ENCODE results near the gene MEI4. TPM values are rescaled to one million over a fixed set of nuclear protein-coding genes. Genes with fewer than 3 reads are reported as not detected.

Gene MEI4
- total and polyA plus RNA-seq, 2 of the 8 experiments (the other 6 are each of a cell fraction or from before 2014, with no cell fraction given): 0.05 to 0.24 TPM

GRCh38 chr6:77844822-77845221 lies 192.0 kb downstream of the MEI4 start (continued):
- TF ChIP-seq CHD7 (IDR thresholded peaks at IDR 0.05; ENCODE audit: insufficient replicate concordance, low read length): no peak
- no peak for TF ChIP-seq TAF7 (optimal IDR thresholded peaks at IDR 0.05; ENCODE audit: borderline replicate concordance, low read depth, low read length)
- no peak for TF ChIP-seq EGR1 (IDR thresholded peaks at IDR 0.05; ENCODE audit: borderline replicate concordance, low read depth, low read length)
- no peak for TF ChIP-seq BRCA1 (IDR thresholded peaks at IDR 0.05; ENCODE audit: low read depth, low read length)

Data from H1 (cell line).